Glomerular endothelial cell (primary cell): Measurements from ENCODE around the gene EVC2. TPM values are rescaled to one million over a fixed set of nuclear protein-coding genes. Genes with fewer than 3 reads are reported as not detected.

Experiments used
- DNase-seq: peaks from one replicate; pipeline ENCODE4 v3.0.0-alpha.2; 2011; ENCODE audit warnings: low read depth, low spot score; ENCODE audit errors: extremely low read depth
- total RNA-seq: library from RNA; depleted of rRNA; stranded (reverse); fragments of >200 nt; gene quantifications from 2 replicates; pipeline ENCODE4 v1.2.3, GENCODE V29; 2015

EVC2 gene
- total RNA-seq, 1 donor from 2014 or later: 11.7 TPM

DNA sequence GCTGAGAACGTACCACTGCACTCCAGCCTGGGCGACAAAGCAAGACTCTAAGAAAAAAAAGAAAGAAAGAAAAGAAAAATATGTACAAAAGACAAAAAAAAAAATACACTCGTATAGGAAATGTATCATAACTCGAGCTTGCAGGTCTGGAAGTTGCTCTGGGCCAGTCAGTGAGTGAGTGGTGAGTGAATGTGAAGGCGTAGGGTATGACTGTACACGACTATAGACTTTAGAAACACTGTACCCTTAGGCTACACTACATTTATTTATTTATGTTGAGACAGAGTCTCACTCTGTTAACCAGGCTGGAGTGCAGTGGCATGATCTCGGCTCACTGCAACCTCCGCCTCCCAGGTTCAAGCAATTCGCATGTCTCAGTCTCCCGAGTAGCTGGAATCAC lies 29.4 kb downstream of the EVC2 start:
- DNase-seq: no peak

DNA sequence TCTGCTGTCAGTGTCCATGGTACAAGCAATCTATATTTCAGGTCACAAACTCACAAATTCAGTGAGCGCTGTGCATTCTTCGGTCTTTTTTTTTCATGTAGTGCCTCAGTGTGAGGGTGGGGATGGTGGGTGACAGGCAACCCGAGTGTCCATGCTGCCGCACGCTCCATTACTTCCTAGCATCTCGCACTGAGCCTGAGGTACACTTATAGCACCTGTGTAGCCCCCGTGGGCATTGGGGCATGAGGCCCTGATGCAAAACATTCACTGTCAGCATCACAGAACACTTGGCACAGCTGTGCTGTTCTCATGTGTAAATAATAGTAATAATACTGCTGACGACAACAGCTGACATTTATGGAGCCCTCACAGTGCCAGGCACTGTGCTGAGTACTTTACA lies 31.6 kb downstream of the EVC2 start:
- DNase-seq: no peak

DNA sequence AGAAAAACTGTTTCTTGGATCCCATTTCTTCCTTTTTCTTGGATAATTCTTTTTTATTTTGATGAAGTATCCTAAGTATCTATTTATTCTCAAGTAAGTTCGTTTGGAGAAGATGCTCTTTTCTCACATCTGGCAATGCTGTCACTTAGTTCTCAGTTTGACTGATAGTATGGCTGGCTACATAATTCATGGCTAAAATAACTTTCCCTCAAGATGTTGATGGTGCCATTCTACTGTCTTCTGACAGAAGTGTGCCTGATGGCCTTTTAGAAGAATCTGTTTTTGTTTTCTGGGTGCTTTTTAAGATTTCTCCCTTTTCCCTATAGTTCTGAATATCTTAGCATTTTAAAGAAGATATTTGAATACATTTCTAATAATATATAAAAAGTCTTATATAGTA lies 41.6 kb downstream of the EVC2 start:
- no peak for DNase-seq

DNA sequence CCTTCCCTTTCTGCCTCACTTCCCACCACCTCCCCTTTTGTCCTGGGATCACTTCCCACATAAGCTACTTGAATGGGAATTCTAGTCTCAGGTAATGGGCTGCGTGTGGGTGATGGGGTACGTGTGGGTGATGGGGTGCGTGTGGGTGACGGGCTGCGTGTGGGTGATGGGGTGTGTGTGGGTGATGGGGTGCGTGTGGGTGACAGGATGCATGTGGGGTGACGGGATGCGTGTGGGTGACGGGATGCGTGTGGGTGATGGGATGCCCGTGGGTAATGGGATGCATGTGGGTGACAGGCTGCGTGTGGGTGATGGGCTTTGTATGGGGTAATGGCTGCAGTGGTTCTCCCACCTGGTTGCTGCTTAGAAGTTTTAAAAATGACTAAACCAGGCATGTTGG lies 43.6 kb downstream of the EVC2 start:
- DNase-seq: no peak

DNA sequence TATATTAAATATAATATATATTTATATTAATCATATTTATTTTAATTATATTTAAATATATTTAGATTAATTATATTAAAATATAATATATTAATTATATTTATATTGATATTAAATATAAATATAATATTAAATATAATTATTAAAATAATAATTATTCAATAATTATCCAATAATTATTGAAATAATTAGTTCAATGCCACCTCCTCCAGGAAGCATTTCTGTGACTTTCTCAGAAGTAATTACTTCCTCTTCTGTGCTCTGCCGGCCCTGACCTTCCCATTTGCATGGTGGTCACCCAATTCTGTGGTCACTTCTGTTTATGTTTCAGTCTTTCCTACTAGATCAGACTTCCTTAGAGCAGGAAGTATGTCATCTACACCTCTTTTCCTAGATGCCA lies 45.8 kb downstream of the EVC2 start:
- DNase-seq: no peak

DNA sequence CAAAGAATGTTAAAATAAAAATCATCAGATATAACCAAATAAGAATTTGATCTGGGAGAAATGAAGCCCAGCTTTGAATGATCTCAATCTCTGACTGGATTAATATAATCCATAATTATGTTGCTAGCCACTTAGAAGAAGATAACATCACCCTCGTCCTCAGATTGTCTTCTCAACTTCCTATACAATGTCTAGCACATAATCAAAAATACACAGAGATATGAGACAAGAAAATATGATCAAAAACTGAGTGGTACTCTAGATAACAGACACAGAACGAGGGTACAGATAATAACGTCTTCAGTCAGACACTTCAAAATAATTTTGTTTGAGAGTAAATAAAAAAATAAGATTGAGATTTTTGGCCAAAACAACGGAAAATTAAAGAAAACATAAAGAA lies 47.1 kb downstream of the EVC2 start:
- no peak for DNase-seq

DNA sequence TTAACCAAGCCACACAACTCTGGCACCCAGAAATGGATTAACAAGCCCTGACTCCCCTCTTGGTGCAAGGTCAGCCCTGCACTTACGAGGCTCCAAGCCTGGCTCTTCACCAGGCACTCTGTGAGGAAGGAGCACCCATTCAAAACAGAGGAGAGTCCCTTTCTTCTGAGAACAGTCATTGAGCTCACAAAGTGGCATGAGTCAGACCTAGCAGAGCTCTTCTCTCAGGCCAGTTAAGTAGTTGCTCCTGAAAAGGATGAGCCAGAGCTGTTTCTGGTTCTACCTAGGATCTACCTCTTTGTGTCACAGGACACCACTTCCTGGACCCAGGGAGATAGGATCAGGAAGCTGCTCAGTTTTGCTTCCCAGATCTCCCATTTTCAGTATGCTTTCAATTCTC lies 48.2 kb downstream of the EVC2 start:
- no peak for DNase-seq

DNA sequence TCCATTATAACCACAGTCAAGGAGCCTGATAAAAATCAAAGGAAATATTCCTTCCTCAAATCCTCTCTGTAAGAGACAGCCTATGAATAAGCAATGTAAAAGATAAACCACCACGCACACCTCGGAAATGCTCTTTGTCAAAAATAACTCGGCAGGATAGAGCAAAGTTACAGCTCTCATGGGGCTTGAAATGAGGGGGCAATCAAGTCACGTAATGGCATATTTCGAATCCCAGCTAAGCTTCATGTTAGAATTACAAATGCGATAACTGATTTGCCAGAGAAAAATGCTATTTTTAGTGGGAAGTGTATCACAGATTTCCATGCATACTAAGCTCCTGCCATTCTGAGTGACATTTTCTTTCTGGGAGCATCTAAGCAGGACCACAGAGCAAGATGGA lies 49.4 kb downstream of the EVC2 start:
- no peak for DNase-seq

DNA sequence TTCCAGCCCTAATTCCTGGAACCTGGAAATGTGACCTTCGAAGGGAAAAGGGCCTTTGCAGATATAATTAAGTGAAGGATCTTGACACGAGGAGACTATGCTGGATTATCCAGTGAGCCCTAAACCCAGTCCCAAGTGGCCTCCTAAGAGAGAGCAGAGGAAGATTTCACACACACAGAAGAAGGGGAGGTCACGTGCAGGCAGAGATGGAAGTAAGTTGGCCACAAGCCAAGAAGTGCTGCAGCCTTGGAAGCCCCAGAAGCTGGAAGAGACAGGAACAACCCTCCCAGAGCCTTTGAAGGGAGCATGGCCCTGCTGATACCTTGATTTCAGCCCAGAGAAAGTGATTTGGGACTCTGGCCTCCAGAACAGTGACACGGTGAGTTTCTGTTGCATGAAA lies 51.9 kb downstream of the EVC2 start:
- no peak for DNase-seq

DNA sequence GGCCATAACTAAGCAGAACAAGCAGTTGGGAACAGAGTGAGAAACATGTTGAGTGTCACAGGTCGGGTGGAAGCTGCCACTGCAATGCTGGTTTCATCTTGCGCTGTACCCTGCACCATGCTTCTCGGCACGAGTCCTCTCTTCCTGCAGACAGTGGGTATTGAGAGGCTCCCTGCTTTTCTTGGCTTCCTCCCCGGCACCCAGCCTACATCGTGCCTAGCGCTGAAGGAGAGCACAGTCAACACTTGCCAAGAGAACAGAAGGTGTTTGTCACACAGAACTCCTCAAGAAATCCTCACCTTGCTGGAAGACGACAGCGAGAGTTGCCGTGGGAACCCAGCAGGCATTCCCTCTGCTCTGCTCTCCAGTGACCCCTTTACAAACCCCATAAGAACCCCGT lies 53.6 kb downstream of the EVC2 start:
- no peak for DNase-seq

DNA sequence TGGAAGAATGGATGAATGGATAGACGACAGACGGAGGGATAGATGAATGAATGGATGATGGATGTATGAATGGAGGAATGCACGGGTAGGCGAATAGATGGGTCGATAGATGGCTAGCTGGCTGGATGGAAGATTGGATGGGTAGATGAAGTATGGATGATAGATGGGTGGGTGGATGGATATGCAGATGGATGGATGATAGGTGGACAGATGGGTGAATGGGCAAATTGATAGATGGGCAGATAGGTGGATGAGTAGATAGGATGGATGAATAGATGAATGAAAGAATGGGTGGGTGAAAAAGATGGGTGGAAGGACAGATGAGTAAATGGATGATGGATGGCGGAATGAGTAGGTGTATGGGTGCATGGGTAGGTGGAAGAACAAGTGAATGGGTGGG lies 57.3 kb downstream of the EVC2 start:
- no peak for DNase-seq

DNA sequence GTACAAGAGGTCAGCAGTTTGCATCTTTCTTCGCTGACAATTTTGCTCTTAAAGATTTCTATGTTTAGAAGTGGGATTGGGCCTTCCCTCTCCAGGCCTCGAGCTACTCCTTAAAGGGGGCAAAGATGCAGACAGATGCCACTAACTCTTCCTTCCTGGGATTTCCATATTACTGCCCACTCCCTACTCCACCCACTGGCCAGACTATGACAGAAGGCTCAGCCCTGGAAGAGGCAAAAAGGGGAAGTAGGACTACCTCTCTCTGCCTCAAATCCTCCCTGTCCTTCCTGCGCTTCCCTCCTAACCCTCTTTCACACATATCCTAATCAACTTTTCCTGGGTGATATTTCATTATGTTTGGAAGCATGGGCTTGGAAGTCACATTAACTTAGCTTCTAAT lies 58.3 kb downstream of the EVC2 start:
- no peak for DNase-seq

DNA sequence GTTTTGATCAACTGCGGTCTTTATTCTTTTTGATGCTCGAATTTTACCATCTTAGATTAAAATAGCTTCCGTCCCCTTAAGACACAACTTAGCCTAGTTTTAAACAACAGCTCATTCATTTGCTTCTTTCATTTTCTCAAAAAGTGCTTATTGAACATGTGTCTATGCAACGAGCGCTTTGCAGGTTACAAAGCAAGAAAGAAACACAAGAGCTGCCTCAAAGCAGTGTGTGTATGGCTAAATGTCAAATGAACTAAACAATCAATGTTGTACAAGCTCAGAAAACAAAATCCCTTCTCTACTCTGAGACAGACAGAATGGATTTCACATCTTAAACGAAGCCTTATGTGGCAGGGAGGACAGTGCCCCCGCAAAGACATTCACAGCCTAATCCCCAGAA lies 61.0 kb downstream of the EVC2 start:
- DNase-seq: no peak

DNA sequence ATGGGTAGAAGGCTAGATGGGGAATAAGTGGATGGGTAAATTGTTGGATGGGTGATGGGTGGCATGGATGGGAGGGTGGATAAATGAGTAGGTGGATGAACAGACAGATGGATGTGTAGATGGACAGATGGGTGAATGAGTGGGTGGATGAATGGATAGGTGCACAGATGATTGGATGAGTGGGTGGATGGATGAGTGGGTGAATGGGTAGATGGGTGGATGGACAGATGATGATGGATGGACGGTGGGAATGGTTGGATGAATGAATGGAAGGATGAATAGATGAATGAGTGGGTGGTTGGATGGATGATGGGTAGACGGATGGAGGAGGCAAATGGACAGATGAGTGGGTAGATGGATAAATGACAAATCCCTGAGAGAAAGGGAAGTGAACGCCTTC lies 68.3 kb downstream of the EVC2 start:
- DNase-seq: no peak

DNA sequence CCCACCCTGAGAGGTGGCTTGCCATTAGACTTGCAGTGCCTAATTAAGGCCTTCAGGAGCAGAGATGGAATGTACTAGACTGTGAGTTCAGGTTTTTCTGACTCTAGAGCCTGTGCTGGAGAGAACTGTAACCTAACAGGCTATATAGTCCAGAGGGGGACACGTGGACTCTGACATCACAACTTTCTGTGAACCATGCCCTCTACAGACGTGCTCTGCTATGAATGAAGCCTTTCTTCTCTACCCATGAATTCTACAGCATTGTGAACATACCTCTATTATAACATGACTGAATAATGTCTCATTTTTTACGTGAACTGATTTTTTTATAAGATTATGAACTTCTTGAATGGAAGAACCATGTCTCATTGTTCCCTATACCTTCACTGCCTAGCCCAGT lies 68.8 kb downstream of the EVC2 start:
- no peak for DNase-seq

DNA sequence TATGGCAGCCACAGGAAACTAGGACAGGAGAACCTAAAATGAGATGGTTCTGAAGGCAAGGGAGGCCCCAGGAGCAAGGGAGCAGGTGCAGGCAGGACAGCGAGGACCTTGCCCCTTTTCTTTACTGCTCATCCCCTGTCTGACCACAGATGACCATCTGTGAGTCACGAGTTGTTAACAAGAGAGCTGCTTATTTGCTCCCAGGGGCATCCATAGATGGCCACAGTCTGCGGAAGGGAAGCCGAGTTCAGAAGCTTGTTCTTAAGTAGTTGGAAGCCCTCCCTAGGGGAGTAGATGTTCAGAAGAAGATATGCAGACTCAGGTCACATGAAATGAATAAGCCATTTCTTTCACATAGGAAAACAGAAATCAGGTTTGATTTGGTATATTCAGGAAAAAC lies 69.4 kb downstream of the EVC2 start:
- DNase-seq: no peak

DNA sequence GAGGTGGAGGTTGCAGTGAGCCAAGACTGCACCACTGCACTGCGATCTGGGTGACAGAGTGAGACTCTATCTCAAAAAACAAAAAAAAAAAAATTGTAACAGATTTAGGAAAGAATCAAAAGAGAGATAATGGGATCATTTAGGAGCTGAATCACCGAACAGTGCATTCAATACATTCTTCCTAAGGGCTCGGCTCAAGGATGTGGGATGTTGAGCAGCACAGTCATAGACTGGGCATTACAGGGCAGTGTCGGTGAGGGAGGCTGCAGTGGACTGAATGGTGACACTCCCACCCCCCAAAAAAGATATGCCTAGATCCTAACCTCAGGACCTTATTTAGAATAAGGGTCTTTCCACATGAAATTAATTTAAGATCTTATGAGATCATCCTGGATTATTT lies 70.0 kb downstream of the EVC2 start:
- no peak for DNase-seq

DNA sequence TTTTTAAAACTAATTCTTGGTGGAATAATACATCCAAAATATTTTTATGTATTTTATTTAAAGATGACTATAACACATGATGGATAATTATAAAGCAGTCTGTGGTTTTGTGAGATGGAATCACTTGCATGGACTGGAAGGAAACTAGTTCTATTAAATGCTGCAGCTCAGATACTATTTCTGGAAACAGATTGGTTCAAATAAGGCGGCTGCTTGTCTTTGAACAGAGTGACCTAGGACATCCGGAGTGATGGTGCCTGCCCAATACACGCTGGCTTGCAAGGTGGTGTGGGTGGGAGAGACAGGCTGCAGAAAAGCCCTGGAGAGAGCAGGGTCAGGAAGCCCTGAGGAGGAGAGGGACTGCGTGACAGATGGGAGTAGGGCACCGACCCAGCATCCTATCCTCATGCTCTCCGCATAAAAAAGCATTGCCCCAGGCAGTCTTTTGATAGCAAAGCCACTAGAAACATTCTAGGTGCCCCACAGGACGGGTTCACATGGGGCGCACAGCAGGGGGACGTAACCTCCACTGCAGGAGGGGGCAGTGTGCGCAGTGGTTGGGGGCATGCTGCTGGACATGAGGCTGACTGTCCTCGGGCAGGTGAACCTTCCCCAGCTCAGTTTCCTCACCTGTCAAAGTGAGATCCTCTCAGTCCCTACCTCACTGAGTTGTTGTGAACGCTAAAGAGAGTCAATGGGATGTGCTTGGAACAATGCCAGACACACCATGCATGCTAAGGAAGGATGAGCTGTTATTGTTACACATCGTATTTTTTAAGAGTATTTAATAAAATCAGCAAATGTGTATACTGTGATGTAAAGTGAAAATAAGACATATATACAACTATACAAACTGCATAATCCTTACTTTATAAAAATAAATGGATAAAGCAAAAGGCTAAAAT lies 71.3 kb downstream of the EVC2 start:
- no peak for DNase-seq

DNA sequence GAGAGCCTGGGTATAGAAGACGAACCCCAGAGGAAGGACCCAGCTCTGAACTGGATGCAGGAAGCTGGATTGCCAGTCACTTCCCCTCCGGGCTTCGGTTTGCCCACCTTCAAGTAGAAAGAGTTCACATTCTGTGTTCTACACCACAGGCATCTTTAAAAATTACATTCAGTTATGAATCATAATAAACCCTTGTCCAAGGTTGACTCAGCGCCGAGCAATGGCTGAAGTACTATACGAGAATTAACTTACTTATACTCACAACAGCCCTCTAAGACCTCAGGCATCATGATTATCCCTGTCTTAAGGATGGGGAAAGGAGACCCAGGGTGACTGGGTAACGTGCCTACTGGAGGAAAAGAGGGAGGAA lies 72.5 kb downstream of the EVC2 start:
- DNase-seq: no peak

DNA sequence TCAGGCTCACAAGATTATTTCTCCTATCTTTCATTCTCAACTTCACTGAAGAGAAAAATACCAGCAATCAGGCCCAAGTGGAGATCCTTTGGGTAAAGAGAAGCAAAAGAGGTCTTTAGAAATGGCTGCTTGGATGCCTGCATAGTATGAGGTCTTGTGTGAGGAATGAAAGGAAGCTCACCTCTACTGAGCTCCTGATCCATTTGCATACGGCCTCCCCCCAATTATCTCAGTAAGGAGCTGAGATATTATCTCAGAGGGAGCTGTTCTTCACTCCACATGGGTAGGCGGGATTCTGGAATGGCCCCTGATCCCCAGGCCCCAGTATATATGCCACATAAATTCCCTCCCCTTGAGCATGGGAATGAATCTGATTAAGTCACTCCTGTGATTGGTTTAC lies 75.8 kb downstream of the EVC2 start:
- no peak for DNase-seq

DNA sequence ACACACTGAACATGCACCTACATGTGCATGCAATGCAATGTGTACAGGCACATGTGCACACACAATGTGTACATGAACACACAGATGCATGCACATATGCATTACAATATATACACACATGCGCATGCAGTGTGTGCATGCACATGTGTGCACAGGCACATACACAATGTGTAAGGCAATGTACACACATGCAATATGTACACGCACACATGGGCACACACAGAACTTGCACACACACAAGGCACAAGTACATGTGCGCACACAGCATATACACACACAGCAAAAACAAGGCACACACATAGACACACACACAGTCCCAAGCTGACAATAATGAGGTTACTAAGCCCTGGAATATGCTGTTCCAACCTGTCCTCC lies 76.3 kb downstream of the EVC2 start:
- no peak for DNase-seq

DNA sequence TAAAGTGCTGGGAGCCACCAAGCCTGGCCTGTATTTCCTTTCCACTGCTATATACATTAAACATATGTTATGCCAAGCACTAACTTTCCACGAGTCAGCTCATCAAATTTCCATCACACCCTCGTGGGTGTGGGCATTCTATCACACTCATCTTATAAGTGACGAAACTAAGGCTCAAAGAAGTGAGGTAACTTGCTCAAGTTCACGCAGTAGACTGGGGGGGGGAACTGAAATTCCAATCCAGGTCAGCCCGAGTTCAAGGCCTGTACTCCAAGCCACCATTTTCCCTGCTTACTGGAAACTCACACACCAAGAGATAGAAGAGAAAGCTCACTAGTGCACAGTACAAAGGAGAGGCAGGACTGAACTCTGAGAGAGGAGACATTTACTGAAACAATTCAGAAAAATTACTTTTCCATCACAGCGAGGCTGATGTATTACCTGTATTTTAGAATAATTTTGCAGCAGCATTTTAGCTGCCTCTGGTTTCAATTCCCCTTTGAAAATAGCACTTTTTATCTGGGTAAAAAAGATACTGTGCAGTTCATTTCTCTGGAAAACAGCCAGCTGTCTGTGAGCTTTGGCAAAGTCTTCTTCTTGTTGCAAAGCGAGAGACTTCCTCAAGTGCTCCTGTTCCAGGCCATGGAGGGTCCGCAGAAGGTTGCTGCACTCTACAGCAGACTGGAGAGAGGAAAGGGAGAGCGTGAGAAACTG lies 76.8 kb downstream of the EVC2 start:
- DNase-seq: no peak

DNA sequence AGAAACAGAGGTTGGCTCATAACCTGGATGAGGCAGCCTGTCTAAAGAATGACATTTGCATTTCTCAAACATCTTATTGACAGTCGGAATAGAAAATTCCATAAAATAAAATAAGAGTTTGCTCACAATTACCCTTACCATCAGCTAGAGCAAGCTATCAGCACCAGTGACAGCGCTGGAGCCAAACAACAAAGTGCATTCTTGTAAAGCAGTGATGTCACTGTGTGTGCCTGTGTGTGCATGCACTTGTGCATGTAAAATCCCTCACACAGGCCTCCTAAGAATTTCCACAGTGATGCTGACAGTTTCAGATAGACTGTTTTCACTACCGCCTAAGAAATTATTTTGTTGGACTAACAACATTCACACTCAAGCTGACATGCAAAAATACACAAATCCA lies 77.6 kb downstream of the EVC2 start:
- no peak for DNase-seq
